CD4-positive, alpha-beta T cell treated with Interleukin-6 for 4 hours (primary cell): ENCODE results near the gene ACAP3.

Experiments used
- DNase-seq: peaks from one replicate; pipeline ENCODE4 v3.0.0-alpha.2; 2020; ENCODE audit warnings: mixed read lengths

ACAP3 gene

GRCh38 chr1:1313500-1314236, 5.9 kb upstream of the ACAP3 start:
- DNase-seq, result no peak

- DNase-seq, result no peak
These were observed 5.0 kb upstream of the ACAP3 start for GRCh38 chr1:1312450-1313314.

- DNase-seq, result no peak
These were observed 3.7 kb upstream of the ACAP3 start for GRCh38 chr1:1311107-1312104.

GRCh38 chr1:1310476-1311053, 2.8 kb upstream of the ACAP3 start:
- no peak for DNase-seq

- DNase-seq, result no peak
These were observed 2.3 kb upstream of the ACAP3 start for GRCh38 chr1:1310109-1310385.

- peak; percentile 16 for DNase-seq
These were observed 1.8 kb upstream of the ACAP3 start for GRCh38 chr1:1309251-1310108.

GRCh38 chr1:1308756-1309250, 1.1 kb upstream of the ACAP3 start:
- DNase-seq, result no peak

- DNase-seq, result peak; percentile 23
These were observed 338 bp downstream of the ACAP3 start for GRCh38 chr1:1307261-1307922.

- no peak for DNase-seq
These were observed 969 bp downstream of the ACAP3 start for GRCh38 chr1:1306661-1307260.

- no peak for DNase-seq
These were observed 1.6 kb downstream of the ACAP3 start for GRCh38 chr1:1306070-1306660.

- peak; percentile 89 for DNase-seq
These were observed 2.2 kb downstream of the ACAP3 start for GRCh38 chr1:1305300-1306069.

- DNase-seq, result no peak
These were observed 3.1 kb downstream of the ACAP3 start for GRCh38 chr1:1304331-1305299.

GRCh38 chr1:1303736-1304135, 4.0 kb downstream of the ACAP3 start:
- no peak for DNase-seq

GRCh38 chr1:1302951-1303509, 4.7 kb downstream of the ACAP3 start:
- DNase-seq, result no peak

- DNase-seq, result peak; percentile 17
These were observed 5.7 kb downstream of the ACAP3 start for GRCh38 chr1:1302006-1302430.

- DNase-seq, result no peak
These were observed 7.4 kb downstream of the ACAP3 start for GRCh38 chr1:1300352-1300739.

- peak; percentile 25 for DNase-seq
These were observed 7.9 kb downstream of the ACAP3 start for GRCh38 chr1:1299686-1300351.
